ENCODE data around the gene GPR39. TPM values are rescaled to one million over a fixed set of nuclear protein-coding genes. Genes with fewer than 3 reads are reported as not detected.

GPR39 gene
- total RNA-seq, 1 experiment from 2014 or later, result 0.50 TPM

- WGBS (ENCODE audit: extremely low coverage, insufficient read length, low lambda C conversion rate), result no CpG with 5 or more reads among the region's 8 CpGs
- Histone ChIP-seq H3K4ac (ENCODE audit: low read depth, low read length) (no peak overlapping the region), H2BK12ac (ENCODE audit: insufficient read length, low read depth, low read length) (no peak overlapping the region), H3K27me3 (ENCODE audit: insufficient read depth, low read length) (no peaks in the 10 kb centered on the region), H3K56ac (ENCODE audit: insufficient read length, low read depth, low read length) (no peak overlapping the region), H2BK5ac (ENCODE audit: insufficient read length, low read length) (no peak overlapping the region), H3K4me1 (ENCODE audit: insufficient read depth, low read length) (no peaks in the 10 kb centered on the region), H2BK120ac (ENCODE audit: low read depth, low read length, poor library complexity, severe bottlenecking) (no peak overlapping the region), H3K18ac (ENCODE audit: insufficient read length, low read depth, low read length) (no peak overlapping the region), H3K79me2 (ENCODE audit: insufficient read depth, low read length) (no peaks in the 10 kb centered on the region), H3K4me2 (ENCODE audit: insufficient read depth, insufficient read length, low read length) (no peak overlapping the region), H3T11ph (ENCODE audit: low read length) (no peak overlapping the region), H3K27ac (ENCODE audit: insufficient read length, low read depth, low read length) (no peak overlapping the region), H2AK5ac (ENCODE audit: insufficient read length, low read length) (no peak overlapping the region), H3K14ac (ENCODE audit: insufficient read depth, low read length) (no peak overlapping the region), H3K79me1 (ENCODE audit: insufficient read depth, low read depth, low read length, poor library complexity, severe bottlenecking) (no peaks in the 10 kb centered on the region), H4K20me1 (ENCODE audit: control insufficient read depth, insufficient read depth, insufficient read length) (no peaks in the 10 kb centered on the region), H3K9me3 (ENCODE audit: control insufficient read depth, low read depth, low read length) (no peaks in the 10 kb centered on the region), H2AFZ (ENCODE audit: low read length) (no peak overlapping the region), H2BK15ac (ENCODE audit: low read depth, low read length) (no peak overlapping the region), H4K8ac (replicated peaks; ENCODE audit: insufficient read length, low read depth, low read length) (no peak overlapping the region), H3K9ac (ENCODE audit: extremely low read depth, insufficient read length, low read length) (no peak overlapping the region), H3K23ac (ENCODE audit: insufficient read length, low read depth, low read length) (no peak overlapping the region), H2BK20ac (ENCODE audit: low read depth, low read length, poor library complexity, severe bottlenecking) (no peak overlapping the region), H4K5ac (ENCODE audit: insufficient read length, low read depth, low read length) (no peak overlapping the region), H4K91ac (ENCODE audit: insufficient read length, low read depth, low read length) (no peak overlapping the region), H3K23me2 (ENCODE audit: insufficient read length, low read depth, low read length, poor library complexity, severe bottlenecking) (no peaks in the 10 kb centered on the region)
- Mint-ChIP-seq H3K36me3 (ENCODE audit: insufficient read depth in 1 of 3, low read depth in 3 of 3) (peaks cover 0 to 1% (median 0%) of the 10 kb centered on the region in 3 experiments; a peak in 1 of 7 replicates), H3K4me1 (peaks cover 15 to 28% of the 10 kb centered on the region in 2 experiments), H3K4me3 (no peak overlapping the region), H3K27me3 (ENCODE audit: low read depth) (no peaks in the 10 kb centered on the region), H3K27ac (no peak overlapping the region), H3K9me3 (no peaks in the 10 kb centered on the region)
- TF ChIP-seq, protein P1, sequence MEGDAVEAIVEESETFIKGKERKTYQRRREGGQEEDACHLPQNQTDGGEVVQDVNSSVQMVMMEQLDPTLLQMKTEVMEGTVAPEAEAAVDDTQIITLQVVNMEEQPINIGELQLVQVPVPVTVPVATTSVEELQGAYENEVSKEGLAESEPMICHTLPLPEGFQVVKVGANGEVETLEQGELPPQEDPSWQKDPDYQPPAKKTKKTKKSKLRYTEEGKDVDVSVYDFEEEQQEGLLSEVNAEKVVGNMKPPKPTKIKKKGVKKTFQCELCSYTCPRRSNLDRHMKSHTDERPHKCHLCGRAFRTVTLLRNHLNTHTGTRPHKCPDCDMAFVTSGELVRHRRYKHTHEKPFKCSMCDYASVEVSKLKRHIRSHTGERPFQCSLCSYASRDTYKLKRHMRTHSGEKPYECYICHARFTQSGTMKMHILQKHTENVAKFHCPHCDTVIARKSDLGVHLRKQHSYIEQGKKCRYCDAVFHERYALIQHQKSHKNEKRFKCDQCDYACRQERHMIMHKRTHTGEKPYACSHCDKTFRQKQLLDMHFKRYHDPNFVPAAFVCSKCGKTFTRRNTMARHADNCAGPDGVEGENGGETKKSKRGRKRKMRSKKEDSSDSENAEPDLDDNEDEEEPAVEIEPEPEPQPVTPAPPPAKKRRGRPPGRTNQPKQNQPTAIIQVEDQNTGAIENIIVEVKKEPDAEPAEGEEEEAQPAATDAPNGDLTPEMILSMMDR (conservative IDR thresholded peaks at IDR 0.05), result no peak
- DNase-seq, result no peak
Observed at GRCh38 chr2:132646540-132647108, 230.0 kb downstream of the GPR39 start.

All from H9 (cell line).